Measurements from ENCODE around the gene SPAG5. TPM values are rescaled to one million over a fixed set of nuclear protein-coding genes. Genes with fewer than 3 reads are reported as not detected.

Gene SPAG5
- total RNA-seq, 1 donor from 2014 or later = 3.2 TPM

DNA sequence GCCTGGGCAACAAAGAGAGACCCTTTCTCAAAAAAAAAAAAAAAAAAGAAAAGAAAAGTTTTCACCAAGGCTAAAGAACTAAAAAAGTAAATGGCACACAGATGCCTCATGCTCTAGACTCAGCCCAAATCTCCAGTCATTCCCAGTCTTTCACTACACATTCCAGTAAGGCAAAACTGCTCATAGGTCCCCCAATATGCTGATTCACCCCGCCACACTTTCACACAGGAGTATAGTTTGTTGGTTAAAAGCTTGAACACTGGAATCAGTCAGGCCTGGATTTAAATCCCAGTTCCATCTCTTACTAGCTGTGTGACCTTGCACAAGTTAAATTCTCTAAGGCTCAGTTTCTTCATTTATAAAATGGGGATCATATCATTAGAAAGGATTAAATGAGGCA lies 29.4 kb downstream of the SPAG5 start:
- H3K27ac ChIP-seq = no peak overlapping the region
- intact Hi-C loops (cut with DNase I) = no loop called here
- H3K36me3 ChIP-seq = no peaks in the 10 kb centered on the region
- TF ChIP-seq, protein P1, sequence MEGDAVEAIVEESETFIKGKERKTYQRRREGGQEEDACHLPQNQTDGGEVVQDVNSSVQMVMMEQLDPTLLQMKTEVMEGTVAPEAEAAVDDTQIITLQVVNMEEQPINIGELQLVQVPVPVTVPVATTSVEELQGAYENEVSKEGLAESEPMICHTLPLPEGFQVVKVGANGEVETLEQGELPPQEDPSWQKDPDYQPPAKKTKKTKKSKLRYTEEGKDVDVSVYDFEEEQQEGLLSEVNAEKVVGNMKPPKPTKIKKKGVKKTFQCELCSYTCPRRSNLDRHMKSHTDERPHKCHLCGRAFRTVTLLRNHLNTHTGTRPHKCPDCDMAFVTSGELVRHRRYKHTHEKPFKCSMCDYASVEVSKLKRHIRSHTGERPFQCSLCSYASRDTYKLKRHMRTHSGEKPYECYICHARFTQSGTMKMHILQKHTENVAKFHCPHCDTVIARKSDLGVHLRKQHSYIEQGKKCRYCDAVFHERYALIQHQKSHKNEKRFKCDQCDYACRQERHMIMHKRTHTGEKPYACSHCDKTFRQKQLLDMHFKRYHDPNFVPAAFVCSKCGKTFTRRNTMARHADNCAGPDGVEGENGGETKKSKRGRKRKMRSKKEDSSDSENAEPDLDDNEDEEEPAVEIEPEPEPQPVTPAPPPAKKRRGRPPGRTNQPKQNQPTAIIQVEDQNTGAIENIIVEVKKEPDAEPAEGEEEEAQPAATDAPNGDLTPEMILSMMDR (IDR thresholded peaks at IDR 0.05) = no peak
- H3K9me3 ChIP-seq = no peaks in the 10 kb centered on the region
- peaks cover 18% of the 10 kb centered on the region for H3K4me1 ChIP-seq
- DNase-seq (no peak), ATAC-seq (no peak)
- H3K4me3 ChIP-seq = no peak overlapping the region
- no peaks in the 10 kb centered on the region for H3K27me3 ChIP-seq

DNA sequence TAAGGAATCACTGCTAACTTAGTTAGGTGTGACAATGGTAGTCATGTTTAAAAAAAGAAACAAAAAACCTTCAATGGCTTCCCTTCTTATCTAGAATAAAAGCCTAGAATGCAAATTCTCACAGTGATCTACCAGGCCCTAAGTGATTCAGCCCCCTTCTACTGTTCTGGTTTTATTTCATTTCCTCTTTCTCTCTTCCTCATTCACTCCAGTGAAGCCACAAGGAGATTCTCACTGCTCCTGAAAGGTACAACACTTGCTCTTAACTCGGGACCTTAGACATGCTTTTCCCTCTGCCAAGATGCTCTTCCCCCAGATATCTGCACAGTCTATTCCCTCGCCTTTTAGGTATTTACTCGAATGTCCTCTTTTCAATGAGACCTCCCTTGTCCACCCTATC lies 31.2 kb downstream of the SPAG5 start:
- peaks cover 26% of the 10 kb centered on the region for H3K4me1 ChIP-seq
- no peaks in the 10 kb centered on the region for H3K9me3 ChIP-seq
- intact Hi-C loops (cut with DNase I) = no loop called here
- DNase-seq (no peak), ATAC-seq (no peak)
- no peak overlapping the region for H3K4me3 ChIP-seq
- peaks cover 14% of the 10 kb centered on the region for H3K36me3 ChIP-seq
- H3K27ac ChIP-seq = no peak overlapping the region
- TF ChIP-seq, protein P1 (IDR thresholded peaks at IDR 0.05) = no peak
- H3K27me3 ChIP-seq = no peaks in the 10 kb centered on the region

DNA sequence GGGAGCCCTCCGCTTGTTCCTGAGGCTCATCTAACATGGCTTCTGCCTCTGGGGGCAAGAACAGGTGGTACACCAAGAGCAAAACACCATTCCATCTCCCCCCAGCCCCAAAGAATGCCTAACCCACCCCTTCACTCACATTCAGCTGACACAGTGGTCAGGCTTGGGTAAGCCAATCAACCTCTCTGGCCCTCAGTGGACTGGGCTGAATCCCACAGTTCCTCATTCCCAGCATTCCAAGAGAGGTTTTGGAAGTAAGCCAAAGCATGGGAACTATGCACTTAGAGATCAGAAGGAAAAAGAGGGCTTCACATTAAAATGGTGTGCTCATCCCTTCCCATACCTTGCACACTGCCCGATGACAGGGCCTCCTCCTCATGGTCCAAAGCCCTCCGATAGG lies 35.4 kb downstream of the SPAG5 start:
- Histone ChIP-seq H3K27ac (no peak overlapping the region), H3K9me3 (no peaks in the 10 kb centered on the region), H3K4me1 (peaks cover 8% of the 10 kb centered on the region), H3K4me3 (no peak overlapping the region), H3K36me3 (peaks cover 56% of the 10 kb centered on the region), H3K27me3 (no peaks in the 10 kb centered on the region)
- DNase-seq (no peak), ATAC-seq (peak; percentile 72)
- intact Hi-C loops (cut with DNase I) = no loop called here
- TF ChIP-seq, protein P1 (IDR thresholded peaks at IDR 0.05) = no peak

DNA sequence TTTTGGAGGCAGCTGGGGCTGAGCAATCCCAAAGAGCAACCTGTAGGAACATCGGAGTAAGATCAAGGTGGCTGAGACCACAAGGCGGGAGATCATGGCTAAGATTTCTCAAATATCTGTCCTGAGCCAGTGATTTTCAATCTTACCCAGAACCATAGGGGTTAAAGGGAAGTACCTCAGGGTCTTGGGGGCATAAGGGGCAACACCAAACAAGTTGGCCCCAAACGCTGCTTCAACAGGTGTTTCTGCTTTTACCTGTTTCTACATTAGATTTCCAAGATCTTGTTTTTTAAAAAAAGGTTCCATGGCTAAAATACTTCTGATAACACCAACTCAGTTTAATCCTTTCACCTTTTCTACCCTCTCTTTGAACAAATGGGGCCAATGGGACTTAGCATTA lies 43.8 kb downstream of the SPAG5 start:
- Histone ChIP-seq H3K36me3 (peaks cover 64% of the 10 kb centered on the region), H3K4me1 (peaks cover 15% of the 10 kb centered on the region), H3K27ac (no peak overlapping the region), H3K9me3 (no peaks in the 10 kb centered on the region), H3K4me3 (no peak overlapping the region), H3K27me3 (no peaks in the 10 kb centered on the region)
- ATAC-seq (no peak), DNase-seq (no peak)
- TF ChIP-seq, protein P1 (IDR thresholded peaks at IDR 0.05) = no peak
- intact Hi-C loops (cut with DNase I) = no loop called here

DNA sequence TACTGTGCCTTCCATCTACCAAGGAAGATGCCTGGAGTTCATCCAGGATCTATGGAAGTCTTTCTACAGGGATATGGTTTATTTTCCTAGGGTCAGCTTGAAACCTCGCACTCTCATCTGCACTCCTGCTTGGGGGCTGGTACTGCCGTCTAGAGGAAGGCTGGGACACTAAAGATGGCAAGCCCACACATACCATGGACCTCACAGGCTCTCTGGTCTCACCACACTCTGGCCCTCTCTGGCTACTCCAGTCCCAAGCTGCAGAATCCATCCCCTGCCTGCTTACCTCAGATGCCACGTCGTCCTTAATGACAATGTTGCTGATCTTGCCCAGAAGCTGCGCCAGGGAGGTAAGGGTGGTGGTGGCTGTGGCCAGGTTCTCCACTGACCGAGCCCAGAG lies 44.3 kb downstream of the SPAG5 start:
- no peak for ATAC-seq
- Histone ChIP-seq H3K27ac (no peak overlapping the region), H3K9me3 (no peaks in the 10 kb centered on the region), H3K36me3 (peaks cover 60% of the 10 kb centered on the region), H3K4me3 (no peak overlapping the region), H3K27me3 (no peaks in the 10 kb centered on the region), H3K4me1 (peaks cover 18% of the 10 kb centered on the region)
- DNase-seq = no peak
- TF ChIP-seq, protein P1 (IDR thresholded peaks at IDR 0.05) = no peak
- intact Hi-C loops (cut with DNase I) = no loop called here

DNA sequence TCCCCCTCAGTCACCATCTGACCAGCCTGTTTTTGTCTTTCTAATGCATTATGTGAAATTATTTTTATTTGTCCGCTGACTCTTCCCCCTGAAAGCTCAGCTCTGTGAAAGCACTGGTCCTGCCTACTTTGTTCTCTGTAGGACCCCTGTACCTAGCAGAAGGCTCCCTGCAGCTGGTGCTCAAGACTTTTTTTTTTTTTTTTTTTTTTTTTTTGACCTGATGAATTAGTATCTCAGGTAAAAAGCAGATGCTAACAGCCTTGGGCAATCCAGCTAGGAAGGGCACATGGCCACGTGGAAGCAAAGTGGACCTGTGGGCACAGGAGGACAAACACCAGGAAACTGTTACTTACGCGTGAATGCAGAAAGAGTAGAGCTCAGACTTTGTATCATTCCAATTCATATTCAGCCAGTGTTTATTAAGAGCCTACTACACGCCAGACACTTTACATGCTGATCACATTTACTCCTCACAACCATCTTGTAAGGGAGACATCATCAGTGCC lies 45.8 kb downstream of the SPAG5 start:
- H3K36me3 ChIP-seq = peaks cover 44% of the 10 kb centered on the region
- peaks cover 24% of the 10 kb centered on the region for H3K4me1 ChIP-seq
- peak overlapping the region; percentile 86 for H3K4me3 ChIP-seq
- DNase-seq = no peak
- intact Hi-C loops (cut with DNase I) = no loop called here
- no peak for ATAC-seq
- H3K27me3 ChIP-seq = no peaks in the 10 kb centered on the region
- H3K27ac ChIP-seq = no peak overlapping the region
- TF ChIP-seq, protein P1 (IDR thresholded peaks at IDR 0.05) = no peak
- no peaks in the 10 kb centered on the region for H3K9me3 ChIP-seq

Data from upper lobe of right lung (tissue), 1 donor.